Activated T-cell treated with anti-CD3 and anti-CD28 coated beads, Interleukin-2, amount 50 U/mL, for 1 hour (primary cell): ENCODE measurements around the gene SEPTIN1.
"Not testable (repeated sequence)": the region's sequence is repeated elsewhere in the genome, so short reads cannot be mapped to it uniquely, and the experiment has no call there.

Experiments used
- DNase-seq: peaks from one replicate; pipeline ENCODE4 v3.0.0-alpha.2; 2020

Gene SEPTIN1

DNA sequence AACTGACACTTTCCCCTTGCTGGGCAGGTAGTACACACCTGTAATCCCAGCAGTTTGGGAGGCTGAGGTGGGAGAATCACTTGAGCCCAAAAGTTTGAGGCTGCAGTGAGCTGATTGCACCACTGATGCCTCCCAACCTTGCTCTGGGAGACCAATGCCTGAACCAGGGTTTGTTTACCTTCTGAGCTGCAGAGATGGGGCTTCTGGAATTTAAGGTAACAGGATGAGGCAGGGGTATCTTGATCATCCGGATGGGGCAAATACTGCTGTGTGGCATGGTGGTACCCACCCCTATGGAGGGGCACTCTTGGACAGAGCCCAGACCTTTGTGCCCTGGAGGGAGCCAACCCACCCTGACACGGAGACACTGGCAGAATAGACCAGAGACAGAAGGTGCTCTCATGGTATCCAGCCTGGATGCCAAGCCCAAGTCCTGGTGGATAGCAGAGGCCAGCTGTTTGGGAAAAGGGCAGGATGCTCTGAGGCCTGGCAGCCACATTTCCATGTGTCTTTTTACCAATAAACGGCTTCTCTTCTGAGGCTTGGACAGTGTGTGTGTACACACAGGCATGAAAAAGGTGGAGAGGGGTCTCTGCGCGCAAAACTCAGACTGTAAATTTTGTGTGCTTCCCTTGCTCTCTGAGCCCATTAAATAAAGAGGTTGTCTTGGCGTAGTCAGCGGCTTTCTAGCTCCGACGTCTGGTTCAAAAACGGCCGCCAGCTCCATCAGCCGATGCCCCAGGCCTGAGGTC, 17.2 kb upstream of the SEPTIN1 start:
- DNase-seq, result no peak

DNA sequence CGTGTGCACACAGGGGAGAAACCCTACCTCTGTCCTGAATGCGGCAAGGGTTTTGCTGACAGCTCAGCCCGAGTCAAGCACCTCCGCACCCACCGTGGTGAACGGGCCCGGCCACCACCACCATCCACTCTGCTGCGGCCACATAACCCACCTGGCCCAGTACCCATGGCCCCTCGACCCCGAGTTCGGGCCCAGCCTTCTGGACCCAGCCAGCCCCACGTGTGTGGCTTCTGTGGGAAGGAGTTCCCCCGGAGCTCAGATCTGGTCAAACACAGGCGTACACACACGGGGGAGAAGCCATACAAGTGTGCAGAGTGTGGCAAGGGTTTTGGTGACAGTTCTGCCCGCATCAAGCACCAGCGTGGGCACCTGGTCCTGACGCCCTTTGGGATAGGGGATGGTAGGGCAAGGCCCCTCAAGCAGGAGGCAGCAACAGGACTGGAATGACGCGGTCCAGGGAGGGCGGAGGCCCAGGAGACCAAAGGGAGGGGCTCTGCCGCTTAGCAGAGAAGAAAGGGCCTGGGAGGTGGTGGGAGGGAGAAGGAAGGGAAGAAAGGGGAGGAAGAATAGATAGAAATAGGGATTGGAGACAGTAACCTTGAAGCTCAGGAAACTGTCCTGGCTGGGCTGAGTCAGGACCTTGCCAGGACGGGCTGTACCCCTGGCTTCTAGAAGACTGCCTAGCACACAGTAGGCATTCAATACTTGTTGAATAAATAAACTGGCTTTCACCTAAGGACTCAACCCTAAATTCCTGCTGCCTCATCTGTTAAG, 16.5 kb upstream of the SEPTIN1 start:
- no peak for DNase-seq

DNA sequence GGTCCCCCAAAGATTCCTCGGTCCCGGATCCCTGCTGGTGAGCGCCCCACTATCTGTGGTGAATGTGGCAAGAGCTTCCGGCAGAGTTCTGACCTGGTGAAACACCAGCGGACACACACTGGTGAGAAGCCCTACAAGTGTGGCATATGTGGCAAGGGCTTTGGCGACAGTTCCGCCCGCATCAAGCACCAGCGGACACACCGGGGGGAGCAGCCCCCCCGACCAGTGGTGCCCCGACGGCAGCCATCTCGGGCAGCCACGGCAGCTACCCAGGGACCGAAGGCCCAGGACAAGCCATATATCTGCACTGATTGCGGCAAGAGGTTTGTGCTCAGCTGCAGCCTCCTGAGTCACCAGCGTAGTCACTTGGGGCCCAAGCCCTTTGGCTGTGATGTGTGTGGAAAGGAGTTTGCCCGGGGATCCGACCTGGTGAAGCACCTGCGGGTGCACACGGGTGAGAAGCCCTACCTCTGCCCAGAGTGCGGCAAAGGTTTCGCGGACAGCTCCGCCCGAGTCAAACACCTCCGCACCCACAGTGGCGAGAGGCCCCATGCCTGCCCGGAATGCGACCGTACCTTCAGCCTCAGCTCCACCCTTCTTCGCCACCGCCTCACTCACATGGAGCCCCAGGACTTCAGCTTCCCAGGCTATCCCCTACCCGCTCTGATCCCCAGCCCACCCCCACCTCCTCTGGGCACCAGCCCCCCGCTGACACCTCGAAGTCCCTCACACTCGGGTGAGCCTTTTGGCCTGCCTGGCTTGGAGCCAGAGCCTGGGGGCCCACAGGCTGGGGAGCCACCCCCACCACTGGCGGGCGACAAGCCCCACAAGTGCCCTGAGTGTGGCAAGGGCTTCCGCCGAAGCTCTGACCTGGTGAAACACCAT, 15.7 kb upstream of the SEPTIN1 start:
- DNase-seq, result no peak

DNA sequence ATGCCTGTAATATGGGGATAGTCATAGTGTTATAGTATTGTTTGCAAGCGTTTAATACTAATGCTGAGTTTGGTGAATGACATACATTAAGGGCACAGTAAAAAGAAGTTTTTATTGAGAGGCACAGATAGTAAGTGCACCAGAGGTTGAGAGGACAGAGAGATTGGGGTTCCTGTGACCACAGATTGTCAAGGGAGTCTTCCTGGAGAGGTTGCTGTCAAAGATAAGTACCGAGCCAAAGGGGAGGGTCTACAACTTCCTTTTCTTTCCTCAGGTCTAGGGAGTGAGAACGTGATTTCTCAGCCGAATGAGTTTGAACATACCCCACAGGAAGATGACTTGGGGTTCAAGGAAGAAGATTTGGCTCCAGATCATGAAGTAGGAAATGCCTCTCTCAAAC, 14.7 kb upstream of the SEPTIN1 start:
- DNase-seq, result no peak

DNA sequence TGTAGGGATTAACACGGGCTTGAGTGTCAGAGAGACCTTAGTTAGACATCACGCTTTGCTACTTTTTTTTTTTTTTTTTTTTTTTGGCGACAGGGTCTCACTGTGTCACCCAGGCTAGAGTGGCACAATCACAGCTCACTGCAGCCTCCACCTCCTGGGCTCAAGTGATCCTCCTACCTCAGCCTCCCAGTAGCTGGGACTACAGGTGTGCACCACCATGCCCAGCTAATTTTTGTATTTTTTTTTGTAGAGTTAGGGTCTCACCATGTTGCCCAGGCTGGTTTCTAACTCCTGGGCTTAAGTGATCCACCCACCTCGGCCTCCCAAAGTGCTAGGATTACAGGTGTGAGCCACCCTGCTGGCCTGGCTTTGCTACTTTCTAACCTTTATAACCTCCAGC, 14.3 kb upstream of the SEPTIN1 start:
- not testable (repeated sequence) for DNase-seq

DNA sequence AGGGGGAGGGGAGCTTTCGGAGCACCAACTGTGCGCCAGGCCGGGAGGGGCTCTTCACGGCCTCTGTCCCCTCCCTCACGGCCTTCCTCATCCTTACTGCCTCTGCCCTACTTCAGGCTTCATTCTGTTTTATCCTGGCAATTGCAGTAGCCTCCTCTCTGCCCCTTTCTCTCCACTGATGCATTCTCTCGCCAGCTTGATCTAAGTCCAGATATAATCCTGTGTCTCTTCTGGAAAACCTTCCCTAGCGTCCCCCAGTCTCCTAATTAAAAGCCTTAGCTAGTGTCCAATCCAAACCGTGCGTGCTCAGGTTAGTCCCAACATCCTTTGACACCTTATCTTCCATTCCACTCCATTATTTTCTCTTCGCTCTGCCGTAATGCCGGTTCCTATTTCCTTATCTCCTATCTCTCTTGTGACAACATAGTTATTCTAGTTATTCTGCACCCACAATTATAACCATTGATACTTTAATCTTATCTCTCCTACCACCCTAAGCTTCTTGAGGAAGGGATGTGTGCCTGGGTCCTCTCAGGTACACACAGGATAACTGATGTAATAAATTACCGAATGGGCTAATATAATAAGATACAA, 13.7 kb upstream of the SEPTIN1 start:
- no peak for DNase-seq

DNA sequence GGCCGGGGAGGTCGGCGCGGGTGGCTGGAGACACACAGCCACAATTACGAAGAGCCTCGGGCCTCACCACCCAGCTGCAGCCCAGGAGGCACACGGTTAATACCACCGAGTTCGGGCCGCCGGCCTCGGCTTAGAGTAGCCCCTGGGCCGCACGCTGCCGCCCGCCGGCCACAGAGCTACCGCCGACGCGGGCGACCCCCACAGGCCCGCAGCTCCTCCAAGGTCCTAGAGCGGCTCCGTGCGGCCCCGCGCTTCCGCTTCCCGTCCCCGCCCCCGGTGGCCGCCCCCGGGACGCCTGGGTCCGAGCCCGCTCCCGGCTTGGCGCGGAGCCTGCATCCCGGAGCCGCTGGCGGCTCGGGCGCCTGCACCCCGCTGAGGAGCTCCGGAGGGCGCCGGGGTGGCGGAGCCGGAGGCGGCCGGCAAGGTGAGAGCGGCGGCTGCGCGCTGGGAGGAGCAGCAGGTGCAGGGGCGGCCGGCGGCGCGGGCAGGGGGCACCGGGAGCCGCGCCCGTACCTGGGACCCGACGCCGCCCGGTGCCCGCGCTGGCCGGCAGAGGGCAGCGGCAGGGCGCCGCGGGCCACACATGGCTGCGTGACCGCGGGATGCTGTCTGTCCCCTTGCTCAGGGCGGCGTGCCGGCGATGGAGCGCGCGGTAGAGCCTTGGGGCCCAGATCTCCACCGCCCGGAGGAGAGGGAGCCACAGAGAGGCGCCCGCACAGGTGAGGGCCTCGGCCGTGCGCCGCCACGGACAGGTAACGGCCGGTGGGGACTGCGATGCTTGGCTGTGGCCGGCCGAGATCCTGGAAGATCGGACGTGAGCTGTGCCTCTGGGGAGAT, 13.0 kb upstream of the SEPTIN1 start, which contains the start of gene ZNF48:
Gene ZNF48, plus strand, starts transcription at position 266 of the 837 bp plus-strand sequence. Its CDS starts 375 bp downstream, at position 641.
- DNase-seq, result peak; percentile 70

DNA sequence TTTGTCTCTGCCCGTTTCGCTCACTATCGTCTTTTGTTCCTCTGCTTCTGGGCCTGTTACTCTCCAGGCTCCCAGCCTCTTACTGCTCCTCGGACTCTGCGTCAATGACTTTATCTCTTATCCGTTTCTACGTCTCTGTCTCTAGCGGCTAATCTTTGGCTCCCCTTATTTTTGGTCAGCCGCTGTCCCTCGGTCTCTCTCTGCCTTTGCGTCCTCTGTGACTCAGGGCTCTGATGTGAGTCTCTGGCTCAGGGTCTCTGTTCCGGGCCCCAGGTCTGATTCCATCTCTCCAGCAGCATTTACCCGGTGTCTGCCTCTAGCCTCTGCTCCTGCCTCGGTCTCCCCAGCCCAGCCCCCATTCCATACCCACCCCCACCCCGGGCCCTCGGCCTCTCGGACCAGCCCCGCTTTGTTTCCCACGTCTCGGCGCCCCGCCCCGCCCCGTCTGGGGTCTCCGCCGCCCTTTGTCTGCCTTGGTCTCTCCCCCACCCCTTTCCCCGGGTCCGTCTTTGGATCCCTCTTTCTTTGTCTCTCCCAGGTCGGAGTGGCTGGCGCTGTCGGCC, 12.3 kb upstream of the SEPTIN1 start:
- no peak for DNase-seq

DNA sequence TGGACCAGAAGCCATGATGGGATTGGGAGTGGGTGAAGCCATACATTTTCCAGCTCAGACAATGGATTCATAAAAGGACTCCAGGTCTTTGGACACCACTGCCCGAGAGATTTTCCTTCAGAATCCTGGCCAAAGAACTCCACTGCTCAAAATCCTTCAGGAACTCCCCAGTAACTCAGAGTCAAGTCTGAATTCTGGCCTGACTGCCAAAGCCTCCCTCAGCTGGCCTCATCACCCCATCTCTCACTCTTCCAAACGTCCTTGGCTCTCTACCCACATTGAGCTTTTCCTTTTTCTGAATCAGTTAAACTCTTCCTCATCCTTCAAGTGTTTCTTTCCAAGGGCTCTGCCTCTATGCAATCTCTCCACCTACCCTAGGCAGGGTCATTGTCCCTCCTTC, 1.2 kb upstream of the SEPTIN1 start:
- no peak for DNase-seq

DNA sequence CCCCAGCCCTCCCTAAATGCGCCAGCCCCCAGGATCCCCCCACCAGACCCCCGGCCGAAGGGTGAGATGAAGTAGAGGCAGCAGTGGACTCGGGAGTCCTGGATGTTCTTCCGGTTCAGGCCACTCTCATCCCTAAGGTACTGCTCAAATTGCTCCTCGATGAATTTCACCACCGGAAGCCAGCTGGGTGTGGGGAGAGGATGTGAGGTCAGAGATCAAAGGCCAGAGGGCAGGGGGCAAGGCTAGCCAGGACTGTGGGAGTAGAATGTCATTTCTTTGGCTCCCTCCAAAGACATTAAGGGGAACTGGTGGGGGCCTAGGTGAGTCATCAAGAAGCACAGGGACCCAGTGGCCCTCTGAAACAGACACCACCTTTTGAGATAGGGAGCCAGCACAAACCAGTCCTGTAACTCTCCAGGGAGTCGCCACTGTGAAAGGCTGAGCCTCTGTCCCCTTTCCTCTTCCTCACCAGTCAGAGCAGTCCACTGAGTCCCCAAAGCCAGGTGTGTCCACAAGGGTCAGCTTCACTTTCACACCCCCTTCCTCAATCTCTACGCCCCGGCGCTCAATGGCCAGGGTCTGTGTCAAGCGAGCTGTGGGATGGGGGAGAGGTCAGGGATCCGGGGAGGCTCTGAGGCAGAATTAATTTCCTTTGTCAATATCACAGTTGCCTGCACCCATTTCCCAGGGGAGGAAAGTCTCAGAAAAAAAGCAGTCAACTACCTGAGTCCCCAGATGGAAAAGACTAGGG, 895 bp downstream of the SEPTIN1 start:
- DNase-seq, result peak; percentile 43

DNA sequence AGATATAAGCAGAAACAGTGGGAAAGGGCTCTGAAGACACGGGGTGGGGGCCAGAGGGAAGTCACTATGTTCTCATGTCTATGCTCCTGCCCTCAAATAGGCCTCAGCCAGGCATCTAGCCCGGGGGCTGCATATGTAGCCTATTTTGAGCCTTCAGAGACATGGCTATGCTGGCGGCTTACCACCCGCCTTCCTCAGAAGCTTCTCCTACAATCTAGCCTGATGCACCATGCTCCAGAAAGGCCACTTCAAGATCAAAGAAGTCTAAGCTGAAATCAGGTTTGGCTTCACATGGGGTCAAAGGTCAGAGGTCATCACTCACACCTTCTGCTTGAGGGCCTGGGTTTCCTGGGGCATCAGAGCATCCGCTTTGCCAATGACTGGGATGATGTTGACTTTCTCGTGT, 1.6 kb downstream of the SEPTIN1 start:
- no peak for DNase-seq

DNA sequence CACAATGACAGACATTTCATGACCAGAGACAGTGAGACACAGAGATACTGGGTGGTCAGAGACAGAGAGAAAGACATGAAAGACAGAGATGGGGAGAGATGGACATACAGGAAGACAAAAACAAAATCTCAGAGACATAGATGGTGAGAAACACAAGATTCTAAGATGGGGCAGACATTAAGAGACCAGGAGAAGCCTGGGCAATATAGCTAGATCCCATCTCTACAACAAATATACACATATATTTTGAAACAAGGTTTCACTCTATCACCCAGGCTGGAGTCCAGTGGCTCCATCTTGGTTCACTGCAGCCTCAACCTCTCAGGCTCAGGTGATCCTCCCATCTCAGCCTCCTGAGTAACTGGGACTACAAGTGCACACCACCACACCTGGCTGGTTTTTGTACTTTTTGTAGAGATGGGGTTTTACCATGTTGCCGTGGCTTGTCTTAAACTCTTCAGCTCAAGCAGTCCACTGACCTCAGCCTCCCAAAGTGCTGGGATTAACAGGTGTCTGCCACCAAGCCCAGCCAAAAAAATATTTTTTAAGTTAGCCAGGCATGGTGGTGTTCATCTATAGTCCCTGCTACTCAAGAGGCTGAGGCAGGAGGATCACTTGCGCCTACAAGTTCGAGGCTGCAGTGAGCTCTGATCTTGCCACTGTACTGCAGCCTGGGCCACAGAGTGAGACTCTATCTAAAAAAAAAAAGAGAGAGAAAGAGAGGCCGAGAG, 2.1 kb downstream of the SEPTIN1 start:
- no peak for DNase-seq

DNA sequence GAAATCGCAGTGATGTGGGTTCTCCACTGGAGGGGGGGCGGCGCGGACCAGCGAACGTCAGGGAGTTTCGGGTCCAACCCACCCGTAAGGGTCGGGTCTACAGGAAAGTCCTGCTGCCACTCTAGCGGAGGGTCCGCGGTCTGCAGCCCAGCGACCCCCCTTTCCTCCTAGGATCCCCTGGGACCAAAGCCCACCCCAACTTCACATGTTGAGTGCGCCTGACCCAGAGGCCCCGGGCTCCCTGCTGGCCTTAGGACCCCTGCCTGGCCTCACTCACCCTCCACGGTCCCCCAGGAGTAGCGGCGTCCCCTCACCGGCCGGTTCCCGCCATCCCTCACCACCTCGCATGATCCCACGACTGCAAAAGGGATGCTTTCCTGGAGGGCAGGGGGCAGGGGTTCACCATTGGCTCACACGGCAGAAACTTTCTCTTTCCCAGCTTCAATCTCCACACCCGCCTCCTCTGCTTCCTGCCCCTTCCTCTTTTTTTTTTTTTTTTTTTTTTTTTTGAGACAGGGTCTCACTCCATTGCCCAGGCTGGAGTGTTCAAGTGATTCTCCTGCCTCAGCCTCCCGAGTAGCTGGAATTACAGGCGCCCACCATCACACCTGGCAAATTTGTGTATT, 3.1 kb downstream of the SEPTIN1 start:
- no peak for DNase-seq

DNA sequence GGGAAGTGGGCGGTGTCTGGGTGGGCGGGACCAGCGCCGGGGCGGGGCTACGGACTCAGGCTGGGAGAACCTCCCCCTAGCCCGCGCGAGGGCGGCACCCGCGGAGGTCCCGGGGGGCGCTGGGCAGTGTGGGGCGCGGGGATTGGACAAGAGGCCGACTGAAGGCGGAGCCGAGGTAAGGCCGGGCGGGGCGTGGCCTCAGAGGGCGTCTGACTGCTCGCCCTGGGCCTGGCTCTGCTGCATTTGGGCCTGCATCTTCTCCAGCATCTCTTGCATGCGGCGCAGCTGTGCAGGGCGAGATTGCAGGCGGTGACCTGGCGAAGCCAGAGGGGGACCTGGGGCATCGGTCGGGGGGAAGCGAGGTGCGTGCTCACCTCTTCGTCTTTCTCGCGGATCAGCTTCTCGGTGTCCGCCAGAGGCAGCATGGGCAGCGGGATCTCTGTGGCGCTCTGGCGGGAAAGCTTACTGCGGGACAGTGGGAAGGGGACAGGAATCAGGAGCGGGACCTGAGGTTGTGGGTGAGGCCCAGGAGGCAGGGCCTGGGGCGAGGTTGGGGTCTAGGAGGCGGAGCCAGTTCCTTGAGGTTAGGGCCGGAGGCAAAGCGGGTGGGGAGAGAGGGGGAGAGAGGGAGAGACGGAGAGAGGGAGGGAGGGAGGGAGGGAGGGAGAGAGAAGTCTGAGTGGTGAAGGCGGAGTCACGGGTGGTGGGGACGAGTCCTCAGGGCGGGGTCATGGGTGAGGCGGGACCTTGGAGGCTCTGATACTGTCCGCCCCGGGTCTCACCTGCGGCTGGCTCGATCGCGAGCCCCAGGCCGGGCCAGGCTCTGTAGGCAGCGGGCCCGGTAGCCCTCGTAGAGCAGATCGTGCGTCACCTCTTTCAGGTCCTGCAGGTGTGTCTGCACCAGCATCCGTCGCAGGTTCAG, 3.9 kb downstream of the SEPTIN1 start:
- peak; percentile 100 for DNase-seq

DNA sequence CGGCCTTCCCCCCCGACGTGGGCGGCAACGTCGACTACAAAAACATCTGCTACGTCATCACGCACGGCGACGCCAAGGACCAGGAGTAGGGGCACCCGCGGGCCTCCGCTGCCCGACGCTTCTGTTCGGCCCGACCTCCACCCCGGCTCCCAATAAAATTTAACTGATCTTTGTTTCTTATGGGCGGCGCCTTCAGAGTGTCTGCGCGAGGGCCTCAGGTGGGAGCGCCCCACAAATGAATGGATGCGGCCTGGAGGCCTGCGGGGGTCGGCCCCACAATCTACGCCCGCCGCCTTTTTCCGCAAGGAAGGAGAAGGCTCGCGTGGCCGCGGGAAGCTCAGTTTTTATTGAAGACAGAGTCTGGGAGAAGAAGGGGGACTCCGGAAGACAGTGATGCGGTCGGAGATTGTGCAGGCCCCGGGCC, 4.5 kb downstream of the SEPTIN1 start:
- DNase-seq, result peak; percentile 91

DNA sequence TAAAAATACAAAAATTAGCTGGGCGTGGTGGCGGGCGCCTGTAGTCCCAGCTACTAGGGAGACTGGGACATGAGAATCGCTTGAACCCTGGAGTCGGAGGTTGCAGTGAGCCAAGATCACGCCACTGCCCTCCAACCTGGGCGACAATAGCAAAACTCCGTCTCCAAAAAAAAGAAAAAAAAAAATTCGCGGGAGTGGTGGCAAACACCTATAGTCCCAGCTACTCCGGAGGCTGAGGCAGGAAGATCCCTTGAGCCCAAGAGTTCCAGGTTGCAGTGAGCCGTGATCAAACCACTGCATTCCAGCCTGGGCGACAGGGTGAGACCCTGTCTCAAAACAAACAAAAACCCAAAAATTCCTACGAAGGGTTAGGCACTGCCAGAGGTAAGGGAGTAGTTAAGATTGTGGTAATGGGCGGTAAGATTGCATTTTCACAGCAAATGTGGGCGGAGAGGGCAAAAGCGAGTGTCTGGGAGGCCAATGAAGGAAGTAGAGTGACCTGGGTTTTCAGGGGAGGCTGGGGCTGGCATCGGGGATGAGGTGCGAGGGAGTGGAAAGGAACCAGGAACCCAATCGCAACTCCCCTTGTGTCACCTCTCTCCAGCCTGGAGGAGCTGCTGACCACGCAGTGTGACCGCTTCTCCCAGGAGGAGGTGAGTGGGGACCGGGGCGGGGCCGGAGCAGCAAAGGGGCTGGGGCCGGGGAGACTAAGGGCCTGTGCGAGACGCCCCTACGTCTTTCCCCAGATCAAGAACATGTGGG, 5.1 kb downstream of the SEPTIN1 start:
- no peak for DNase-seq

DNA sequence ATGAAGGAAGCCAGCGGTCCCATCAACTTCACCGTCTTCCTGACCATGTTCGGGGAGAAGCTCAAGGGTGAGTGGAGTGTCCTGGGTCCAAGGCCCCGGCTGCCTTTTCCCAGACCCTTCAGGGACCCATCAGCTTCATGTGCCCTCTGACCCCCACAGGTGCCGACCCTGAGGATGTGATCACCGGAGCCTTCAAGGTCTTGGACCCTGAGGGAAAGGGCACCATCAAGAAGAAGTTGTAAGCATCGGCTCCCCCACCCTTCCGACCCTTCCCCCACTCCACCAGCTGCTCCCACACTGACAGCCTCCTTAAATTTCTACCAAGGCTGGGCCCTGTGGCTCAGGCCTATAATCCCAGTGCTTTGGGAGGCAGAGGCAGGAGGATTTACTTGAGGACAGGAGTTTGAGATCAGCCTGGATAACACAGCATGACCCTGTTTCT, 5.9 kb downstream of the SEPTIN1 start:
- DNase-seq, result no peak

DNA sequence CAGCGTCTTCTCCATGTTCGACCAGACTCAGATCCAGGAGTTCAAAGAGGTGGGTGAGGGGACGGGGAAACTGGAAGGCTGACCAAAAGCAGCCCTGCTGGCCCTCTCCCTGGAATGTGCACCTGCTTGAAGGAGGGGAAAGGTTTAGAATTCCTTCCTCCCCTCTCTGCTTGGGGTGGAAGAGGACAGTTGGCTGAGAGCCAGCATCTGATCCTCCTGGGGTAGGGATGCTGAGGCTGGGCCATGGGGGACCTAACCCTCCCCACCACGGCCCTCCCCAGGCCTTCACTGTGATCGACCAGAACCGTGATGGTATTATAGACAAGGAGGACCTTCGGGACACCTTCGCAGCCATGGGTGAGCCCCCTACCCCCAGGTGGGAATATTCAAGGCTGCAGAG, 6.5 kb downstream of the SEPTIN1 start:
- no peak for DNase-seq
